Breast epithelium (tissue), 4 donors: ENCODE data around the gene PRDM5. TPM values are rescaled to one million over a fixed set of nuclear protein-coding genes. Genes with fewer than 3 reads are reported as not detected.

Source experiments
- DNase-seq, 2 donors: peaks; one replicate each; pipeline ENCODE4 v3.0.0-alpha.2; 2019; ENCODE audit warnings: low spot score in 2 of 2
- H3K27ac ChIP-seq, 2 donors: fragments of 200-600 bp; sonication (generic) in 1 of 2; one replicate each; pipeline ENCODE4 v1.5.1; 2016 to 2019; ENCODE audit warnings: mild to moderate bottlenecking in 1 of 2
- H3K27me3 ChIP-seq, 2 donors: fragments of 200-600 bp; sonication (generic) in 1 of 2; one replicate each; pipeline versions ENCODE4 v1.5.1 to v1.6.0; 2017 to 2019; ENCODE audit warnings: control low read depth in 1 of 2, mild to moderate bottlenecking in 1 of 2
- H3K36me3 ChIP-seq: fragments of 200-600 bp; one replicate; pipeline ENCODE4 v1.5.1; 2019
- H3K4me1 ChIP-seq, 2 donors: fragments of 200-600 bp; sonication (generic); one replicate each; pipeline ENCODE4 v1.5.1; 2016 to 2019; ENCODE audit warnings: control low read depth in 1 of 2
- H3K4me3 ChIP-seq, 3 donors: fragments of 200-600 bp; sonication (generic); 1 replicate in 2 of 3; 2 replicates in 1 of 3; pipeline ENCODE4 v1.5.1; 2016 to 2019; ENCODE audit warnings: mild to moderate bottlenecking in 3 of 3, moderate library complexity in 2 of 3
- H3K9me3 ChIP-seq, 2 donors: fragments of 200-600 bp; sonication (generic) in 1 of 2; one replicate each; pipeline ENCODE4 v1.5.1; 2016 to 2019; ENCODE audit warnings: control low read depth in 1 of 2
- CTCF ChIP-seq, 3 donors: fragments of 450-650 bp; IDR thresholded peaks; one replicate each; pipeline ENCODE4 v1.5.1; 2016 to 2017; ENCODE audit warnings: antibody characterized with exemption in 3 of 3, mild to moderate bottlenecking in 3 of 3, moderate library complexity in 3 of 3
- POLR2A ChIP-seq: fragments of 450-650 bp; IDR thresholded peaks from one replicate; pipeline ENCODE4 v1.6.1; 2016; ENCODE audit warnings: antibody characterized with exemption, mild to moderate bottlenecking, moderate library complexity
- POLR2AphosphoS5 ChIP-seq, 3 donors: sonication (generic); formaldehyde crosslinking; IDR thresholded peaks; one replicate each; pipeline ENCODE4 v1.6.1; 2017; ENCODE audit warnings: antibody characterized with exemption in 3 of 3
- intact Hi-C: fragments of 100-400 bp; cut with DNase I; formaldehyde crosslinking; loops from one replicate; pipeline ENCODE4 v1.15.1; 2023; ENCODE audit warnings: low total_unique reads
- total RNA-seq, 3 donors: library from RNA; depleted of rRNA; stranded (reverse); fragments of >200 nt; gene quantifications; one replicate each; pipeline ENCODE4 v1.1.0, GENCODE V29; 2016

The PRDM5 gene
- total RNA-seq, 3 donors from 2014 or later = 14.4 to 27.5 (median 24.9) TPM

DNA sequence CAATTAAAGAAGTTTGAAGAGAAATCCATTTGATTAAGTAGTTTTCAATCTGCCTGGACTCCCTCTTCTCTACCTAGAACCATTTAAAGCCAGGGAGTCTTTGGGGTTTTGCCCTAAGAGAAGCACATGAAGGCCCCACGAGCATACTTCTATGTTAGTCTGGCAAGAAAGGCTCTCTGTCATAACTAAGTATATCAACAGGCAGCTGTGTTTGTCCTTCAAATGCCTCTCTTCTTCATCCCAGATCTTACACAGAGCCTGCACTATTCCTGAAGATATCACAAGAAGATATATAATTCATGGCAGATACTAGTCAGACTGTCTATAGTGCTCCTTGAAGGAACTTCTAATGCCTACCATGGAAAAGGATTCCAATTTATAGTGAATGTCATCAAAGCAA is 206.2 kb downstream of the PRDM5 start:
- H3K4me1 ChIP-seq = no peaks in the 10 kb centered on the region
- no peak for TF ChIP-seq POLR2AphosphoS5 (IDR thresholded peaks at IDR 0.05)
- no peak for TF ChIP-seq POLR2A
- TF ChIP-seq CTCF (IDR thresholded peaks at IDR 0.05) = no peak
- DNase-seq = no peak
- no peak overlapping the region for H3K27ac ChIP-seq
- no peak overlapping the region for H3K4me3 ChIP-seq
- H3K36me3 ChIP-seq = no peaks in the 10 kb centered on the region
- H3K9me3 ChIP-seq = no peaks in the 10 kb centered on the region
- H3K27me3 ChIP-seq = no peaks in the 10 kb centered on the region
- intact Hi-C loops = no loop called here

- intact Hi-C loops = no loop called here
- H3K4me3 ChIP-seq = no peak overlapping the region
- no peaks in the 10 kb centered on the region for H3K4me1 ChIP-seq
- TF ChIP-seq POLR2A = no peak
- no peak for TF ChIP-seq POLR2AphosphoS5 (IDR thresholded peaks at IDR 0.05)
- TF ChIP-seq CTCF (IDR thresholded peaks at IDR 0.05) = no peak
- no peaks in the 10 kb centered on the region for H3K27me3 ChIP-seq
- no peaks in the 10 kb centered on the region for H3K9me3 ChIP-seq
- no peak for DNase-seq
- no peak overlapping the region for H3K27ac ChIP-seq
- H3K36me3 ChIP-seq = no peaks in the 10 kb centered on the region
Observed at GRCh38 chr4:120714417-120715010, 208.0 kb downstream of the PRDM5 start.

DNA sequence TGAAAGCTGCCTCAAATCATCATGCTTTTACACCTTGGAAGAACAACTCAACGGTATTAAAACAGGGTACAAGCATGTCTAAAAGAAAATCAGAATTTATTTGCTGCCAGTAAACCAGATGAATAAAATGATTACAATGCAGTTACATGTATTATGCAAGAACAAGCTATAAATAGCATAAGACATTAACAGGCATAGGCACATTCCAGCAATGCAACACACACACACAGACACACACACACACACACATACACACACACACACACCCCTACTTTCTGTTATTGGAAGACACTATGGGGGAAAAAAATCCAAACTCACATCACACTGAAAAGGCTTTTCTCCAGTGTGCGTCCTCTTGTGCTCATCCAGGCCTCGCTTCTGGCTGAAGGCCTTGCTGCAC is 212.5 kb downstream of the PRDM5 start:
- no peak for DNase-seq
- H3K27me3 ChIP-seq = no peaks in the 10 kb centered on the region
- TF ChIP-seq CTCF (IDR thresholded peaks at IDR 0.05) = no peak
- TF ChIP-seq POLR2AphosphoS5 (IDR thresholded peaks at IDR 0.05) = no peak
- no peak for TF ChIP-seq POLR2A
- no peaks in the 10 kb centered on the region for H3K36me3 ChIP-seq
- no peak overlapping the region for H3K4me3 ChIP-seq
- H3K27ac ChIP-seq = no peak overlapping the region
- H3K9me3 ChIP-seq = peaks cover 0 to 7% of the 10 kb centered on the region in 2 donors
- intact Hi-C loops = no loop called here
- H3K4me1 ChIP-seq = no peaks in the 10 kb centered on the region

- Histone ChIP-seq H3K27ac (no peak overlapping the region), H3K9me3 (peaks cover 0 to 7% of the 10 kb centered on the region in 2 donors), H3K36me3 (no peaks in the 10 kb centered on the region), H3K27me3 (no peaks in the 10 kb centered on the region), H3K4me3 (no peak overlapping the region), H3K4me1 (no peaks in the 10 kb centered on the region)
- TF ChIP-seq POLR2AphosphoS5 (IDR thresholded peaks at IDR 0.05) (no peak), CTCF (IDR thresholded peaks at IDR 0.05) (no peak), POLR2A (no peak)
- DNase-seq = no peak
- intact Hi-C loops = no loop called here
Observed at GRCh38 chr4:120704538-120704937, 218.0 kb downstream of the PRDM5 start.

- Histone ChIP-seq H3K4me1 (no peaks in the 10 kb centered on the region), H3K4me3 (no peak overlapping the region), H3K27ac (no peak overlapping the region), H3K27me3 (no peaks in the 10 kb centered on the region), H3K9me3 (peaks cover 0 to 7% of the 10 kb centered on the region in 2 donors), H3K36me3 (no peaks in the 10 kb centered on the region)
- no peak for DNase-seq
- intact Hi-C loops = no loop called here
- TF ChIP-seq POLR2A (no peak), CTCF (IDR thresholded peaks at IDR 0.05) (no peak), POLR2AphosphoS5 (IDR thresholded peaks at IDR 0.05) (no peak)
Observed at GRCh38 chr4:120703908-120704307, 218.6 kb downstream of the PRDM5 start.
